MCF 10A (cell line): ENCODE data around the gene PSMA1. TPM values are rescaled to one million over a fixed set of nuclear protein-coding genes. Genes with fewer than 3 reads are reported as not detected.
A peak's percentile ranks its signal among the peaks of the same experiment; 100 is the strongest.

Source experiments
- BruUV-seq: library from RNA; stranded (reverse); fragments of 400-500 nt; replicated peaks from 2 replicates; lab custom pipeline; 2021; lab: Mats Ljungman, UMichigan
- CTCF ChIA-PET: fragments of 300-600 bp; sonication (Branson Sonifier 250); formaldehyde crosslinking; extraction: SDS; loops from one replicate; lab custom pipeline; 2021; ENCODE audit warnings: antibody characterized with exemption, inconsistent platforms; lab: Yijun Ruan, JAX
- POLR2A ChIA-PET: fragments of 300-600, 350-650 bp; sonication (Branson Sonifier 250); formaldehyde crosslinking; extraction: SDS; loops from one replicate; lab custom pipeline; 2020; ENCODE audit warnings: antibody characterized with exemption, inconsistent platforms; lab: Yijun Ruan, JAX
- DNase-seq: peaks from one replicate; pipeline ENCODE4 v3.0.0-alpha.2; 2018; ENCODE audit not compliant: unreplicated experiment
- H3K27ac Mint-ChIP-seq: one replicate; pipeline ENCODE4 v1.8.0; 2022; ENCODE audit warnings: mild to moderate bottlenecking, low read depth, mixed read lengths; ENCODE audit not compliant: unreplicated experiment
- H3K27me3 Mint-ChIP-seq: one replicate; pipeline ENCODE4 v1.8.0; 2022; ENCODE audit warnings: mixed read lengths; ENCODE audit not compliant: insufficient read depth, unreplicated experiment
- H3K36me3 Mint-ChIP-seq: one replicate; pipeline ENCODE4 v1.8.0; 2022; ENCODE audit warnings: mild to moderate bottlenecking, moderate library complexity, mixed read lengths; ENCODE audit not compliant: insufficient read depth, unreplicated experiment
- H3K4me1 Mint-ChIP-seq: one replicate; pipeline ENCODE4 v1.8.0; 2022; ENCODE audit warnings: mixed read lengths; ENCODE audit not compliant: insufficient read depth, unreplicated experiment
- H3K4me3 Mint-ChIP-seq: one replicate; pipeline ENCODE4 v1.8.0; 2022; ENCODE audit warnings: mild to moderate bottlenecking, moderate library complexity, mixed read lengths; ENCODE audit not compliant: unreplicated experiment
- H3K9me3 Mint-ChIP-seq: one replicate; pipeline ENCODE4 v1.8.0; 2022; ENCODE audit warnings: mixed read lengths; ENCODE audit not compliant: unreplicated experiment
- CTCF ChIP-seq: fragments of 200-600 bp; IDR thresholded peaks from one replicate; pipeline ENCODE4 v1.8.0; 2022; ENCODE audit warnings: antibody characterized with exemption, mild to moderate bottlenecking; ENCODE audit not compliant: unreplicated experiment
- intact Hi-C: fragments of 100-400 bp; cut with micrococcal nuclease; formaldehyde crosslinking; loops from 2 replicates; pipeline ENCODE4 v1.14.1; 2022
- total RNA-seq: library from RNA; stranded (reverse); gene quantifications from 2 replicates; pipeline ENCODE4 v1.2.3, GENCODE V29; 2022

PSMA1 gene
- total RNA-seq, 1 experiment from 2014 or later, result 202 TPM

GRCh38 chr11:14519597-14519916, 629 bp downstream of the PSMA1 start:
- CTCF ChIA-PET, result interaction anchor here (0.6 to 1.5 kb wide), 3 partner anchors 70 to 1036 kb away, joined by 3 to 8 read pairs (median 4); no protein-coding TSS in a partner anchor
- BruUV-seq, result no TSS peak
- Mint-ChIP-seq H3K27me3 (no peaks in the 10 kb centered on the region), H3K4me3 (peak overlapping the region; percentile 91), H3K9me3 (no peaks in the 10 kb centered on the region), H3K4me1 (peaks cover 14% of the 10 kb centered on the region), H3K27ac (peak overlapping the region; percentile 98), H3K36me3 (peaks cover 43% of the 10 kb centered on the region)
- TF ChIP-seq CTCF, result no peak
- intact Hi-C loops, result no loop called here
- no peak for DNase-seq
- POLR2A ChIA-PET, result interaction anchor here (0.7 to 2.7 kb wide), 10 partner anchors 12 to 585 kb away, joined by 3 to 43 read pairs (median 3); partner anchors contain the start of genes COPB1 and CYP2R1

- no peak for TF ChIP-seq CTCF
- Mint-ChIP-seq H3K9me3 (no peaks in the 10 kb centered on the region), H3K27me3 (no peaks in the 10 kb centered on the region), H3K4me1 (peaks cover 14% of the 10 kb centered on the region), H3K27ac (peak overlapping the region; percentile 98), H3K36me3 (peaks cover 50% of the 10 kb centered on the region), H3K4me3 (peak overlapping the region; percentile 91)
- intact Hi-C loops, result no loop called here
- ChIA-PET CTCF (interaction anchor here (0.7 kb wide), 1 partner anchor 1037 kb away, joined by 3 read pairs; no protein-coding TSS in a partner anchor), POLR2A (interaction anchor here (0.7 to 2.7 kb wide), 9 partner anchors 13 to 373 kb away, joined by 3 to 43 read pairs (median 3); partner anchors contain the start of genes COPB1 and CYP2R1)
- DNase-seq, result no peak
- no TSS peak for BruUV-seq
Observed at GRCh38 chr11:14518820-14519219, 1.4 kb downstream of the PSMA1 start.

- Mint-ChIP-seq H3K4me3 (no peak overlapping the region), H3K27me3 (no peaks in the 10 kb centered on the region), H3K36me3 (peaks cover 94% of the 10 kb centered on the region), H3K9me3 (no peaks in the 10 kb centered on the region), H3K27ac (no peak overlapping the region), H3K4me1 (peaks cover 11% of the 10 kb centered on the region)
- TF ChIP-seq CTCF, result no peak
- DNase-seq, result no peak
- BruUV-seq, result no TSS peak
- intact Hi-C loops, result no loop called here
- CTCF ChIA-PET, result no interaction called here
- POLR2A ChIA-PET, result interaction anchor here (1.3 kb wide), 1 partner anchor 13 kb away, joined by 6 read pairs; no protein-coding TSS in a partner anchor
Observed at GRCh38 chr11:14513800-14514199, 6.4 kb downstream of the PSMA1 start.

- BruUV-seq, result no TSS peak
Observed at GRCh38 chr11:14506532-14506931, 13.7 kb downstream of the PSMA1 start.

More at GRCh38 chr11:14506532-14506931, 13.7 kb downstream of the PSMA1 start:
- CTCF ChIA-PET, result no interaction called here
- Mint-ChIP-seq H3K9me3 (no peaks in the 10 kb centered on the region), H3K27ac (no peak overlapping the region), H3K27me3 (no peaks in the 10 kb centered on the region), H3K4me1 (peaks cover 8% of the 10 kb centered on the region), H3K4me3 (no peak overlapping the region), H3K36me3 (peaks cover 84% of the 10 kb centered on the region)
- DNase-seq, result no peak
- intact Hi-C loops, result no loop called here
- TF ChIP-seq CTCF, result no peak
- POLR2A ChIA-PET, result interaction anchor here (1.7 kb wide), 1 partner anchor 13 kb away, joined by 7 read pairs; no protein-coding TSS in a partner anchor
